Measurements from ENCODE around the gene PGR.

PGR gene

DNA sequence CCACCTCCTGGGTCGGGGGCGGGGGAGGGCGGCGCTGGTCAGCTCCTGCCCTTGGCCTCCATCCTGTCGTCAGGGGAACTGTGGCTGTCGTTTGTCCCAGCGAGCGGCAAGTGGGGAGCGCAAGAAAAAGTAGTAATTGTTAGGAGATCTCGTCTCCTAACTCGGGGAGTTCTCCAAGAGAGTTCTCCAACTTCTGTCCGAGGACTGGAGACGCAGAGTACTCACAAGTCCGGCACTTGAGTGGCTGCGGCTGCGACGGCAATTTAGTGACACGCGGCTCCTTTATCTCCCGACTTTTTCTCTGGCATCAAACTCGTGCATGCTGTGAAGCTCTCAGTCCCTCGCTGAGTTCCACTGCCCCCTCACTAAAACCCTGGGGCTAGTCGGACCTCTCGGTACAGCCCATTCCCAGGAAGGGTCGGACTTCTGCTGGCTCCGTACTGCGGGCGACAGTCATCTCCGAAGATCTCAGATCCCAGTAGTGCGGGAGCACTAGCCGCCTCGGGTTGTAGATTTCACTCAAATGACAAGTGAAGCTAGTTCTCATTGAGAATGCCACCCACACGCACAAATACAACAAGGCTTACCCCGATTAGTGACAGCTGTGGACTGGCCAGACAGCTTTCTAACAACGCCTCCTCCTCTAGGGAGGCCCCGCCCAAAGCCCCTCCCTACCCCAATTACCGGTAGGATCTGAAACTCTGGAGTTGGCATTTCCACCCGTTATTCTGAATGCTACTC, at the start of gene PGR:
Gene PGR (minus strand): TSS at position 611 of the 741 bp plus-strand sequence. CDS start 743 bp downstream, outside the sequence.
- DNase-seq (ENCODE audit: low read depth in 2 of 2), result no peak

DNA sequence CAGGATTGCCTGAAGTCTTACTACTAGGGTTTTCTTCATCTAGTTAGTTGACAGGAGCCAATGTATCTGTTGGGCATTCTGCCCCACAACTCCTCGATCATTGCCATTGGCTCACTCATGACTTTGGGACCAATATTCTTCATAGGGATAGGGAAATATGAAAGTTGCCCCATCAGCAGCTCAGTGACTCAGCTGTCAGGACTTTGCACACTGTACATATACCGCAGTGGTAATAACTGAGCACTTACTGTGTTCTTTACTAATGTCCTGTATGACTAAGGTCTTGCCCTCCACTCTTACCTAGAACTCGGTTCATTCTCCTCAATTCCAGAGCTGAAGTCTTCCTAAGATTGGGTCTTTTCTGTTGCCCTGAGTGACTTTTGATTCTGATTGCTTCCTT, 46.8 kb upstream of the PGR start:
- DNase-seq (ENCODE audit: low read depth in 2 of 2), result no peak

DNA sequence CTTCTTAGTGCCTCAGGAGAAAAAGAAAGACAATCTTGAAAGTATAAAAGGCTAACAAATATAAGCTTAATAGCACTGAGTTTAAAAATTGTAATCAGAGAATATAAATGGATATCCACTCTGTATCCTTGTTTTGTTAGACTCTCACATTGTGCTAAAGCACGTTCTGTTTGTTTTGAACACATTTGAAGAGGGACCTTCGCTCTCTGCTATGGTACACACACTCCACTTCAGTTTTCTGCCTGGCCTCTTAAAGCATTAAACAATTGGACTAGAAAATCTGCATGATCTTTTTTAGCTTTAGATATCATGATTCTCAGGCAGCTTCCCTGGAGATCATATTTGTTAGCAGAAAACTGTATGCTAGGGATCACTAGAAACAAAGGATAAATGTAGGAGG, 40.3 kb upstream of the PGR start:
- no peak for DNase-seq (ENCODE audit: low read depth in 2 of 2)

DNA sequence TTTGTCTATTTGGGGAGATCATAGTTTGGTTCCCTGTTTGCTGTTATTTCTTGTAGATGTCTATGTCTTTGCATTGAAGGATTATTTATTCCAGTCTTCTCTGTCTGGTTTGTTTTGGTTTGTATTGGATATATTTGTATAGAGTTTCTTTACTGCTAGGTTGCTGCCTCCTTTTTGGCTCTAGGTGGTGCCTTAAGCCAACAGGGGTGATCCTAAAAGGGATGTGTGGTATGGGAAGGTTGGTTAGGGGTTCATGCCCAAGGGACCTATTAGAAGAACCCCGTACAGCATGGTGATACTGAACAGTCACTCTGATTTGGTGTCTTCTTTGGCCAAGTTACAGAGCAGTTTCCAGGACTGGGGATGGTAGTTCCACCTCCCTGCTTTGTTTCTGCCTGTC, 36.4 kb upstream of the PGR start:
- DNase-seq (ENCODE audit: low read depth in 2 of 2), result no peak

DNA sequence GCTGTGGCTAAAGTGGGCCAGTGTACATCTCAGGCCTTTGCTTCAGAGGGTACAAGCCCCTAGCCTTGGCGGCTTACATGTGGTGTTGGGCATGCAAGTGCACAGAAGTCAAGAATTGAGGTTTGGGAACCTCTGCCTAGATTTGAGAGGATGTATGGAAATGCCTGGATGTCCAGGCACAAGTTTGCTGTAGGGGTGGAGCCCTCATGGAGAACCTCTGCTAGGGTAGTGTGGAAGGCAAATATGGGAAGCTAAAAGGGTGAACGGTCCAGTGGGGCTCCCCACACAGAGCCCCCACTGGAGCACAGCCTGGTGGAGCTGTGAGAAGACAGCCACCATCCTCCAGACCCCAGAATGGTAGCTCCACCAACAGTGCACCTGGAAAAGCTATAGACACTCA, 28.5 kb upstream of the PGR start:
- DNase-seq (ENCODE audit: low read depth in 2 of 2), result no peak

DNA sequence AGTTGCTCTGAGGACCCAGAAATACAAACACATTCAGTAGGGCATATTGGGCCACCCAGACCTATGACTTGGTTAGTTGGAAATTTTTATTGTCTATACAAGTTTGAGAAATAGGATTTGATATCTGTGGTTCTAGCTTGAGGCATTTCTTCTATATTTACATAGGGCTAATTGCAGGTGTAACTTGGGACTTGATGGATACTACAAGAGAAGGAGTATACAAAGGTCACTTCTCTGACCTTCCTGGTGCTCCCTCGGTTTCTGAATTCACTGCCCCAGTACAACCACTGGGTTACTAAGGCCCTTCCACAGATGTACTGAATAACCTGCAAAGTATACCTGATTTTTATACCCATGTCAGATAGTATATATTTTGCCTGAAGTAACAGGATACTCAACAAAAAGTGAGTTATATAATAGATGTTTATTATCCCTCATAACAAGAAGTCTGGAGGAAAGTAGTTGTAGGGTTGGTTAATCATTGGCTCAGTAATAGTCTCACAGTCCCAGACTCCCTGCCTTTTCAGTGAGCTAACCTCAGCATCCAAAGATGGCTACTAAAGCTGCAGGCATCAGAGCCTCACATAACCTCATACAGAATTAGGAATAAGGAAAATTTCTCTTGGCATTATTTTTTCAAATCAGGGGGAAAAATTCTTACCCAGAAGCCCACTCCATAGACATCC, 8.8 kb upstream of the PGR start:
- DNase-seq (ENCODE audit: low read depth in 2 of 2), result no peak

GRCh38 chr11:101133190-101133589, 3.6 kb upstream of the PGR start:
- DNase-seq (ENCODE audit: low read depth in 2 of 2), result no peak

- DNase-seq (ENCODE audit: low read depth in 2 of 2), result no peak
Observed at GRCh38 chr11:101128571-101129202, 926 bp downstream of the PGR start.

DNA sequence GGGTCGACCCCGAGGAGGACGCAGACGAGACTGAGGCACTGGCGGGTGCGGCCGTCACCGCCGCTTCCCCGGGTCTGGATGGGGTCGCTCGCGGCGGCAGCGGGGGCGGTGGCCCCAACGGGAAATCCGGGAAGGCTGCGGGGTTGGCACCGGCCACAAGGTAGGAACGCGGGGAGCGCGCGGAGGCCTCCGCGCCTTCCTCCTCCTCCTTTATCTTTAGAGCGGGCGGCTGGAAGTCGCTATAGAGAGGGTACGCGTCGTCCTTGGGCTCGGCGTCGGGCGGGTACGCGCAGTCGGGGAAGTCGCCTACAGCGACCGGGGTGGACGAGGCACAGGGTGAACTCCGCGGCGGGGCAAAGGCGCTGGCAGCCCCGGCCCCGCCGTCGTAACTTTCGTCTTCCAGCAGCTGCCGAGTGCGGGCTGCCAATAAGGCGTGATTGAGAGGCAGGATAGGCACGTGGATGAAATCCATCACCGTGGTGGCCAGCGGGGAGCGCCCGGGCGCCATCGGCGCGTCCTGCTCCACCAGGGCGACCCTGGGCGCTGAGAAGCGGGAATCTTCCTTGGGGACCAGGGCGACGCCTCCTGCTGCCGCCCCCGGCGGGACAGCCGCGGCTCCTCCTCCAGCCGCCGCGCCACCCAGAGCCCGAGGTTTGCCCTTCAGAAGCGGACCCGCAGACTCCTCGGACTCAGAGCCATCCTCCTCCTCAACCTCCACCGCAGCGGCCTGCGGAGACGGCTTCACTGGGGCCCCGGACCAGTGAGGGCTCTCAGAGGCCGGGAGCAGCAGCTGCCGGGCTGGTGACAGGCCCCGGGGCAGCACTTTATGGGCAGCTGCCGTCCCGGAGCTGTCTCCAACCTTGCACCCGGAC, 1.7 kb downstream of the PGR start:
- no peak for DNase-seq (ENCODE audit: low read depth in 2 of 2)

DNA sequence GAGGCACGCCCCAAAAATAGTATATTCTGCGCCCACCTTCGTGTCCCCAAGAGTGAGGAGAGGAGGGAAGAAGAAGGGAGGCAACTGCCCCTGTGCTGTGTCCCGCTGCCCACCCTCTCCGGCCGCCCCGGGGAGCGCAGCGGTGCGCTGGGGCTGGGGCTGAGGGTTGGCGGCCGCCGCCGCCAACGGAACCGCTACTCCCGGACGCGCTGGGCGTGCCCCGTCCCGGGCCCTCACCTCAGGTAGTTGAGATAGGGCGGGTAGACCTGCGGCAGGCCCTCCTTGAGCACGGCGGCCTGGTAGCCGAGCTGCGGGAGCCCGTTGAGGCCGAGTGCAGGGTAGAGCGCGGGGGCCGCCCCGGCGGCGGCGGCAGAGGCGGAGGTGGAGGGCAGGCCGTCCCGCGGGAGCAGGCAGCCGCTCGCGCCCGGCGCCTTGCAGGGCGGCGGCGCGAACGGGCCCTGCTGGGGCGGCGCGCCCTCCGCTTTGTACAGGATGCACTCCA, 2.4 kb downstream of the PGR start:
- DNase-seq (ENCODE audit: low read depth in 2 of 2), result no peak

GRCh38 chr11:101126551-101127196, 2.9 kb downstream of the PGR start:
- no peak for DNase-seq (ENCODE audit: low read depth in 2 of 2)

GRCh38 chr11:101115671-101116160, 13.9 kb downstream of the PGR start:
- DNase-seq (ENCODE audit: low read depth in 2 of 2), result no peak

- no peak for DNase-seq (ENCODE audit: low read depth in 2 of 2)
Observed at GRCh38 chr11:101113540-101113939, 16.1 kb downstream of the PGR start.

DNA sequence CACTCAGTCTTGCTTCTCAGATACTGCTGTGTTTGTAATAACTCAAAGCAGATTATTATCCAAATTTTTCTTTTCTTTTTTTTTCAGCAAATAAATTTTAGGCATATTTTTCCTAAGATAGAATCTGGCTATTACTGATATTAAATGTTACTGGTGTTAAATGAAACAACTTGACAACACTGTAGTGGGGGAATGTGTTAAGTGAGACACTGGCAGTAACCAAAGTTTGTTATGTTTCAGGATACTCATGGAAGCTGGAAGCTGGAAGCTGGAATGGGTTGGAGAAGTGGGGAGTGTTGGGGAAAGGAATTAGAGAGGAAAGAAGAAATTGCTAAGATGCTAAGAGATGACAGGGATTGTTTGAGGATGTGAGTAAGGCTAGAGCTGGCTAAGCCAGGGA, 24.9 kb downstream of the PGR start:
- no peak for DNase-seq (ENCODE audit: low read depth in 2 of 2)

- DNase-seq (ENCODE audit: low read depth in 2 of 2), result no peak
Observed at GRCh38 chr11:101103433-101103832, 26.2 kb downstream of the PGR start.

DNA sequence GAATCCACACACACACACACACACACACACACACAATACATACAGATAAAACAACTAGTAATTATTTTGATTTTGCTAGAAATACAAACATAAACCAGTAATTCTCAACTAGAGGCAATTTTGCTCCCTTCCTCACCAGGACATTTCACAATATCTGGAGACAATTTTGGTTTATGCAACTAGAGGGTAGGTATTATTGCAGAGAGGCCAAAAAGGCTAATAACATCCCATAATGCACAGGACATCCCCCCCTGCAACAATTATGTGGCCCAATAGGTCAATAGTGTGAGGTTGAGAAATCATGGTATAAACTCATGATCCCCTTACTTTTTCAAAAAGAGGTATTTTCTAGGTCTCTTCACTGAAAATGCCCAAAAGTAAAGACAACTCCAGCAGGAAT, 29.0 kb downstream of the PGR start:
- DNase-seq (ENCODE audit: low read depth in 2 of 2), result no peak

- no peak for DNase-seq (ENCODE audit: low read depth in 2 of 2)
Observed at GRCh38 chr11:101096036-101096704, 33.4 kb downstream of the PGR start.

- DNase-seq (ENCODE audit: low read depth in 2 of 2), result no peak
Observed at GRCh38 chr11:101091781-101092180, 37.8 kb downstream of the PGR start.

DNA sequence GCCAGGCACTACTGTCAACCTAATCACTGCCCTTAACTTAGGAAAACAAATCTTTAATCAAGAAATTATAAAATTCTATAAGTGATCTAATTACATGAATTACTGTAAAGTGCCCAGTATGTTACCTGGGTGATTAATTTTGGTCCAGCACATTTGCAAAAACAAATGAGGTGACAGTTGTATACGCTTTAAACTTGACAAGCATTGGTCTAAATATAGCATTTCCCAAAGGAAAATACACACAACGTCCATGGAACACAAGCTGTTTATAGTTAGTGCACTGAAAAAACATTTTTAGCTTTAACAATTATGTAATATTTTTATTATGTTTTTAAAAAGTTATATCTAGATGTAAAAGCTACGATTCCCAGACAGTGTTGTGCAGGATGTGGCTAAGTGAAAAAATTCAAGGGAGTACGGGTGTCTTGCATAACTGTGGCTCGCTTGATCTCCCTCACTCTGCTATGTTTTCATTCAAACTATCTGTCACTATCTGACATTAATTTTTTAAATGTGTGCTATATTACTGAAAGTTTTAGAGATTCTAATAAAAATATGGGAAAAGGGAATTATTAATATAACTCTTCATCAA, 38.8 kb downstream of the PGR start:
- DNase-seq (ENCODE audit: low read depth in 2 of 2), result no peak

DNA sequence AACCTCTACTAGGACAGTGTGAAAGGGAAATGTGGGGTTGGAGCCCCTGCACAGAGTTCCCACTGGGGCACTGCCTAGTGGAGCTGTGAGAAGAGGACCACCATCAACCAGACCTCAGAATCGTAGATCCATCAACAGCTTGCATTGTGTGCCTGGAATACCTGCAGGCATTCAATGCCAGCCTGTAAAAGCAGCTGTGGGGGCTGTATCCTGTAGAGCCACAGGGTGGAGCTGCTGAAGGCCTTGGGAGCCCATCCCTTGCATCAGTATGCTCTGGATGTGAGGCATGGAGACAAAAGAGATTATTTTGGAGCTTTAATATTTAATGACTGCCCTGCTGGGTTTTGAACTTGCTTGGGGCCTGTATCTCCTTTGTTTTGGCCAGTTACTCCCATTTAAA, 46.3 kb downstream of the PGR start:
- no peak for DNase-seq (ENCODE audit: low read depth in 2 of 2)
